Stimulated activated CD4-positive, alpha-beta T cell treated with anti-CD3 and anti-CD28 coated beads, Interleukin-4, amount 100 ng/mL, for 24 hours (primary cell): ENCODE data around the gene BCL7C.
A peak's percentile ranks its signal among the peaks of the same experiment; 100 is the strongest.
"Not testable (repeated sequence)": the region's sequence is repeated elsewhere in the genome, so short reads cannot be mapped to it uniquely, and the experiment has no call there.

Experiments
- DNase-seq: peaks from one replicate; pipeline ENCODE4 v3.0.0-alpha.2; 2020

The BCL7C gene

DNA sequence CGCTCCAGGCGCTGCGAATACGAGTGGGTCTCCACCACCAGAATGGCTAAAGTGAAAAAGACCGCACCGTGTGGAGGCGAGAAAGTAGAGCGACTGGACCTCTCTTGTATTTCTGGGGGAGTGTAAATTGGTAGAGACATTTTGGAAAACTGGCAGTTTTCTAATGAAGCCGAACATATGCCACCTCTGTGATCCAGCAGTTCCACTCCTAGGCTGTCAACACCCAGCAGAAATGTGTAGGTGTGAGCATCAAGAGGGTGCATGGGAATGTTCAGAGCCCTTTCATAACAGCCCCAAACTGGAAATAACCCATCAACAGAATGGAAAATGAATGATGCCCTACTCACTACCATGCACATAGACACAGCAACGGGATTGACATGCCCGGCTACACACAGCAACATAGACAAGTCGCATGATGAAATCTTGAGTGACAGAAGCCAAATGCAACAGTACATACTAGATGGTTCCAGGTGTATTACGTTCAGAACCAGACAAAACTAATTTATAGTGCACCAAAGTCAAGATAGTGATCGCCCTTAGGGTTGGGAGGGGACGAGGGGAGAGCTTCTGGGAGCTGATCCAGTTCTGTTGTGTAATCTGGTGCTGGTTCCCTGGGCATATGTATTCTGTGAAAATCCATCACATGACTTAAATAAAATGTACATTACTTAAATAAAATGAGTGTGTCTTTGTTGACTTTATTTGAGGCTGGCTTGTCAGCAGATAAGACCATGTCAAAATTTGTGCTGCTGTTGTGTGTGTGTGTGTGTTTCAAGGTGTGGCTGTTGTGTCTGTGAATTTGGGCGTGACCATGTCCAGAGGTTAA lies 877 bp upstream of the BCL7C start:
- DNase-seq: no peak

DNA sequence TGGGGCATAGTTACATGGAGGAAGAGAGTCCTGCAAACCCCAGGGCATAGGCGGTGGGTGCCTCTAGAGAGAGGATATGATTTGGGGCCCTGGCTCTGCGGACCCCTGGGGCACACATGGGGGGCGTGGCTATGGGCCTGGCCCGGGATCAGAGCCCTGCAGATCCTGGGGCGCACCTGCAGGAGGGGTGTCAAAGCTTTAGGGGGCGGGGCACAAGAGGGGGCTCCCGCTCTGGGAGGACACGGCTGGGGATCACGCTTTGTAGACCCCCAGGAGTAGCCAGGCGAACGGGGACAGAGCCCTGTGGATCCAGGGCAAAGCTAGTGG lies 497 bp downstream of the BCL7C start:
- no peak for DNase-seq

DNA sequence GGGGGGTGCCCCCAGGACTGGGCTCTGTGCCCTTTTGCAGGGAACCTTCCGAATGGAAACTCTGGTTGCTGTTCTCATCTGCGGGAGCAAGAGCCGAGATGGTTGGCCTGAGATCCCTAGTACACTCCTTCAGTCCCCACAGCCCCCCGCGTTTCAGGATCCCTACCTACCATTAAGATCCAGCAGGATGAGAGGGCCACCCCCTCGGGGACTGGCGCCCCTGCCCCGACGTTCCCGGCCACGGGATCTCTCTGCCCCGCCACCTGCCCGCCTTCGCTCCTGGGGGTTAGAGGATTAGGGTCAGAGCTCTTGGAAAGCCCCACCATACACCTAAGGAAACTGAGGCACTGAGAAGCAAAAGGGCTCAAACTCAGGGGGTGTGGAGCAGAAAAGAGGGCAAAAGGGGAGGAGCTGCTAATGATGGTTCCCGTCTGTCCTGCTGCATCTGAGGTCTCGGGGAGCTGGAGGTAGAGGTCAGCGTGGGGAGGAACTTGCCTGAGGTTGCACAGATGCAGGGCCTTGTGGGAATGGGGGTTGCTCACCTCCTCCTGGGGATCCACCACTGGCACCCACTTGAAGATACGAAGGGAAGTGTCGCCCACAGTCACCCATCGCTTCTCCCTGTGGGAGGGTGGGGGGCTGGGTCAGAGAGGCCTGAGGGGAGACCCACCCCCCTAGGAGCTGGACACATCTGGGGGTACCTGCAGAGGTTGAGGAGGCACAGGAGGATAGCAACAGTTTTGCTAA lies 1.0 kb downstream of the BCL7C start:
- no peak for DNase-seq

DNA sequence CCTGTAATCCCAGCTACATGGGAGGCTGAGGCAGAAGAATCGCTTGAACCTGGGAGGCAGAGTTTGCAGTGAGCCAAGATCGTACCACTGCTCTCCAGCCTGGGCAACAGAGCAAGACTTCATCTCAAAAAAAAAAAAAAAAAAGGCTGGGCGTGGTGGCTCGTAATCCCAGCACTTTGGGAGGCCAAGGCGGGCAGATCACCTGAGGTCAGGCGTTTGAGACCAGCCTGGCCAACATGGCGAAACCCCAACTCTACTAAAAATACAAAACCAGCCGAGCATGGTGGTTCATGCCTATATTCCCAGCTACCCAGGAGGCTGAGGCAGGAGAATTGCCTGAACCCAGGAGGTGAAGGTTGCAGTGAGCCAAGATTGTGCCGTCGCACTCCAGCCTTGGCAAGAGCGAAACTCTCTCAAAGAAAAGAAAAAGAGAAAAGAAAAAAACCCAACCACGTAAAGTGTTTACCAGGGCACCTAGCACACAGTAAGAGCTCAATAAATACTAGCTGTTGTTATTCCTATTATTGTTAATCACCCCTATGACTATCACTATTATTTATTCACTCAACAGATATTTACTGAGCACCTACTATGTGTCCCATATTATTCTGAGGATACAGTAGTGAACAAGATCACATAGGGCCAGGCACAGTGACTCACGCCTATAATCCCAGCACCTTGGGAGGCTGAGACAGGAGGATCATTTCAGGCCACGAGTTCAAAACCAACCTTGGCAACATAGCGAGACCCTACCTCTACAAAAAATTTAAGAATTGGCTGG lies 2.6 kb downstream of the BCL7C start:
- DNase-seq: not testable (repeated sequence)

DNA sequence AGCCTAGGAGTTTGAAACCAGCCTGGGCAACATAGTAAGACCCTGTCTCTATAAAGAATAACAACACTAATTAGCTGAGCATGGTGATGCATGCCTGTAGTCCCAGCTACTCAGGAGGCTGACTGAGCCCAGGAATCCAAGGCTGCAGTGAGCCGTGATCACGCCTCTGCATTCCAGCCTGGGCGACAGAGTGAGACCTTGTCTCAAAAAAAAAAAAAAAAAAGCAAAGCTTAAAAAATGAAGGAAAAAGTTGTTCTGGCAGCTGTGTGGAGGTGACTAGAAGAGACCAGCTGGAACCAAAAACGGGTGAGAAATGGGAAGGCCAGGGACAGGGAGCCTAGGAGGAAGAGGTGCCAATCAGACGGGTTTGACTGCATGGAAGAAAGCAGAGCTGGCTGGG lies 4.2 kb downstream of the BCL7C start:
- DNase-seq: no peak

DNA sequence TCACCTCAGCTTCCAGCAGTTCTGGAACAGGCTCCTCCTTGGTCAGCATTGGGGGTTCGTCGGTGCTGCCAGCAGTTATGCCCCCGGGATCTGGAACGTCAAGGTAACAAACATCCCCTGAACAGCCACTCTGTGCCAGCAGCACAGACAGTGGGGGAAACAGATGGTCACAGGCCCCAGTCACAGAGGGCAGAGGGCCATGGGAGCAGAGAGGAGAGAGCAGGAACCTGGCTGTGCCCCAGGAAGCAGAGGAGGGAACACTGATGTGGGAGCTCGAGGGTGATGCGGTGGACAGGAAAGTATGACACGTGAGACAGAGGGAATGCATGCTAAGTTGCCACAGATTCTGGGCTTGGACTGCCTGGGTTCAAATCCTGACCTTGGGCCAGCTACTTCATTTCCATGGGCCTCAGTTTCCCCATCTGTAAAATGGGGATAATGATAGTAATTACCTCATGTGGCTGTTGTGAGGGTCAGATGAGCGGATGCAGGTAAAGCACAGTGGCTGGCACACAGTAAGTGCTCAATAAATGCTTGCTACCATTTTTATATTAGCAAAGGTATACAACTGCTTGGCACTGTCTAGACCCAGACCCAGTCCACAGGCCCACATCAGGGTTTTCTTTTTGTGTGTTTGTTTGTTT lies 4.9 kb downstream of the BCL7C start:
- DNase-seq: no peak

DNA sequence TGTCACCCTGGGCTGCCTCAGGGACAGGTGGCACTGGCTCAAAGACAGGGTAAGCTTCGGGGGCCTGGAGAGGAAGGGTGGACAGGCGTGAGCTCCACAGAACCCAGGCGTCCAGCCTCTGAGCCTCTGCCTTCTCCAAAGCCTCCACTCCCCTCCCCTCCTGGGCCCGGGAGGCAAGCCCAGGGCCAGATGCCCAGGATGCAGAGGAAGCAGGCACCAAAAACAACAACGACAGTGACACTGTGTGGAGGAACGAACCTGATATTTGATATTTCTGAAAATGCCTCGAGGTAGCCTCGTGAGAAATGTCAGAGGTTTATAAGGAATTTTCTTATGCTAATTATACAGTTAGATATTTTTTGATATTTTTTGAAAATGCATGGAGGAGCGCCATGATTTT lies 6.0 kb downstream of the BCL7C start:
- no peak for DNase-seq

DNA sequence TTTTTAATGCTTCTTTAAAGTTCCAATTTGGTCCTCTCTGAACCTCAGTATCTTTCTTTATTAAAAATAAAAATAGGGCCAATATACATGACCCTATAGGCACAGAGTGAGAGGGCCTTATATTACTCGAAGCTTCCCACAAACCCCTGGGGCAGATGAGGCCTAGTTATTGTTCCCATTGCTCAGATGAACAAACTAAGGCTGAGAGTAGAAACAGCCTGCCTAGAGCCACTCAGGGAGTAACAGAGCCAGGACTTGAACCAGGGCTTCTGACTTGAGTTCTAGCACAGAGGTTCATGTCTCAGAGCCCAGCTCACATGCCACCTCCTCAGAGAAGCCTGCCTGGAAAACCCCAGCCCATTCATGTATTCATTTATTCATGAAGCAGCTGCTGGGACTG lies 7.7 kb downstream of the BCL7C start:
- no peak for DNase-seq

DNA sequence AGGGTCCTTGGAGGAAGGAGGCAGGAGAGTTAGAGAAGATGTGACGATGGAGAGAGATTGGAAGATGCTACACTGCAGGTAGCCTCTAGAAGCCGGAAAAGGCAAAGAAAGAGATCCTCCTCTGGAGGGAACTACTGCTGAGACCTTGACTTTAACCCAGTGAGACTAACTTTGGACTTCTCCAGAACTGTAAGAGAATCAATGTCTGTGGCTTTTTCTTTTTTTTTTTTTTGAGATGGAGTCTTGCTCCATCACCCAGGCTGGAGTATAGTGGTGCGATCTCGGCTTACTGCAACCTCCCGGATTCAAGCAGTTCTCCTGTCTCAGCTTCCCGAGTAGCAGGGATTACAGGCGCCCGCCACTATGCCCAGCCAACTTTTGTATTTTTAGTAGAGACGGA lies 8.7 kb downstream of the BCL7C start:
- DNase-seq: no peak

DNA sequence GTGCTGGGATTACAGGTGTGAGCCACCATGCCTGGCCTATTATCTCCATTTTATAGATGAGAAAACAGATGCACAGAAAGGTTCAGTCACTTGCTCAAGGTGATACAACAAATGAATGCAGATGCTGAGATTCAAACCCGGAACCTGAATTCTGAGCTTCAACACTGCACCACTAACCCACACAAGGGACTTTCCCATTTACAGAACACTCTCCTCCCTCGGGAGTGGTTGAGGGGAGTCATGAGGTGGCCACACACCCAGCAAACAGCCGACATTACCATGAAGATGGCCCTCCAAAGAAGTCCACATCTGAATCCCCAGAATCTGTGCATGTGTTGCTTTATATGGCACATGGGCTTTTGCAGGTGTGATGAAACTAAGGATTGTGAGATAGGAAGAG lies 9.1 kb downstream of the BCL7C start:
- DNase-seq: no peak

DNA sequence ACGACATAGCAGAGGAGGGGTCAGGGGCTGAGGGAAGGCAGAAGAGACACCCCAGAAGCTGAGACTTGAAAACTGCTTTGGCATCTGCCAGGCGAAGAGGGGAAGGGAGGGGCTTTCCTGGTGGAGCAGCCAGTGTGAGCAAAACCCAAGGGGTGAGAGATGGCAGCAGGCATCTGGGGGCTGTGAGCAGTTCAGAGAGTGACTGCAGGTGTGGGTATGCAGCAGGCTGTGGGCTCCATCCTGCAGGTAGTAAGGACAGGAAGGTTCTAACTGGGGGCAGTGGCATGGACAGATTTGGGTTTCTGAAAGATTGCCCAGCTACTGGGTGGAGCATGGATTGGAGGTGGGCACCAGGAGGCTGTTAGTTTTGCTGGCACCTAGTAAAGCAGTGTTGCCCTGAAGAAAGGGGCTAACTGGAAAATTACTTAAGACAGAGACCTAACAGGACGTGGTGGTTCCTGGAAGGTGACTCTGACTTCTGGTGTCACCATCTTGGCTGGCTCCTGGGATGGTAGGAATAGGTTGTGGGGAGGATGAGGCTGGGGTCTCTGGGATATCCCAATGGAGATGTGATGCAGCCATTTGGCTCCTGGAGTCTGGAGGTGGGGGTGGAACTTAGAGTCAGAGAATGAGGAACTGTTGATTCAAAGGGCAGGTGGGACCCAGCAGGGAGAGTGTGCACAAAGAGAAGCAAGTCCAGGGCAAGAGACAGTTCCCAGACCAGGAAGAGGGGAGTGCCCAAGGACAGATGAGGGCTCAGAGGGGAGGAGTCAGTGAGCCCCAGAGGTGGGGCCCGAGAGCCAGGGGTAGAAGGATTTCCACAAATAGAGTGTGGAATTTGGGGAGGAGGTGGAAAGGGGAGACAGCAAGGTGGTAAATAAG lies 11.2 kb downstream of the BCL7C start:
- no peak for DNase-seq

DNA sequence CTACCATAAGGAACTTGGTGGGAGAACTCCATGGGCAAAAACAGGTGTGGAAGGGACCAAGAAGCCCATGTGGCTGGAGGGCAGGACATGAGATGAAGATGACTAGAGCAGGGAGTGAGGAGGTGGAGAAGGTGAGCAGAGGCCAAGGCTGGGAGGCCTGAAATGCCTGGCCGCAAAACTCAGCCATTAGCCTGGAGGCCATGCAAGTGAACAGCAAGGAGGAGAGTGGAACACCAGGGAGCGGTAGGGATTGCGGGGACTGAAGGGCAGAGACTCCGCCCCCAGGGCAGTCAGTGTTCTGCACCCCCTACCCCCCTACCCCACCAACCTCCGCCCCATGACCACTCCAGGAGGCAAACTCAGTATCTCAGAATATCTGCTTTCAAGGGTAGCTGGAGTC lies 17.0 kb downstream of the BCL7C start:
- DNase-seq: no peak

DNA sequence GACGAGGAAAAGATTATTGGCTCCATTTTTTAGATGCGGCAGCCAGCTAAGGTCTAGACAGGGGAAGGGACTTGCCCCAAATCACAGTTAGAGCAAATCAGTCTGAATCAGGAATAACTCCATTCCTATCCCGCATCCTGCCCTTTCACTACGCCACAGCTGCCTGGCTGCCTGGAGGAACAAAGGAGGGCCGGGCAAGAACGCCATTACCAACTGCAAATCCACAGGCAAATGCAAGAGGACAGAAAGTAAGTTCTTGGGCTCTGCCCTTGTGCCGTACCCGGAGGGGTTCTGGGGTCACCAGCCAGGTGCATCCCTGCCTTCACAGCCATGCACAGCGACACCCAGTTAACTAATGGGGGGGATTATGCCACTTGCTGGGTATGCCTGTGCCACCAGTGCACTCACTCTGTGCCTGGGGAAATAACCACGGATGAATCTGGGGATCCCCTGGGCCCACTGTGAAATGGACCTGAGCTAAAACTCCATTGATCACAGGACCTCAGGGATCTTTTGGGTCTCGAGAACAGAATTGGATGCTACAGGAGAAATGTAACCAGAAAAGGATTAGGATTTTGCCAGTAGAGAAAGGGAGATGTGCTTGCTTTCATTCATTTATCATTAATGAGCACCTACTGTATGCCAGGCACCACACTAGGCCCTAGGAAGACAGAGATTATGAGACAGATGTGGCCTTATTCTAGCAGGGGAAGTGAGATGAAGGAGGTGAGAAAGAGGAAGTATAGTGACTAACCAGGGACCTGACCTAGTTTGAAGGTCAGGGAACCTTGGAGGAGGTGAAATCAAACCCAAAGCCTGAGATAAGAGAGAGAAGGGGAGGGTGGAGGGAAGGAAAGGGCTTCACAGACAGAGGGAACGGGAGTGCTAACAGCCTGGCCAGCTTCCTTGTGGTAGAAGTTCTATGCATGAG lies 17.7 kb downstream of the BCL7C start:
- peak; percentile 29 for DNase-seq

DNA sequence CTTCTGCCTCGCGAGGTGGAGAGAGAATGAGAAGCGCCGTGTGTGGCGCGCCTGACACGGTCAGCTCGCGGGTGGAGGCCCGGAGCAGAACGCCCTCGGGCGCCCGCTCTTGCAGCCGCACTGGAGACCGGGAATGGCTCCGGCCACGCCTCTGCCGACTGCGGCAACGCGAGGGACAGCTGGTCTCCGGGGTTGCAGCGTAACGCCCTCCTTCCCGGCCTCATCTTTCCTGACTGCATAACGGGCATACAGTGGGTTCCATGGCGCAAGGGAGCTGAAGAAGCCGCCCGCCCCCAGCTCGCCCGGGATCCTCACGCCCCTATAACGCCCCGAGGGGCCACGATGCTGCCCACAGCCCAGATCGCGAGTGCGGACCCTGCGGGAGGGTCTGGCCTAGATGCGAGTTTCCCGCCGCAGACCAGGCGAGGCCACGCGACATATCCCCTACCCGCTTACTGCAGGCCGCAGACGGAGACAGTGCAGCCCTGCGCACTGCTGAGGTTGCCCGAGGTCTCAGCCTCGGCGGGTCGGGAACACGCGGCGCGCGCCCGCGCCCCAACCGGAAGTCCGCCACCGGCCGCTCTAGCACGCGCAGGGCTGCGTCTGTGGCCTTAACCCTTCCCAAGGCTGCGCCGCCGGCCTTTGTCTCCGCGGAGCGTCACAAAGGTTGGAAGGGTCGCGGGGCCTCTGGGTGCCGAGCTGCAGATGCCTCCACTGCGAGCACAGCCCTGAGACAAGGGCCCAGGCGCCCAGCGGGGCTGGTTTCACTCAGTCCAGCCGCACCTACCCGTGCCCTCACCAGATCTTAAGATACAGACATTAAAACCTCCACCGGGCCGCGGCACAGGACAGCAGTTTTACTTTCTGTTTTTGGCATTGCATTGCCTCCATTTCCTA lies 18.8 kb downstream of the BCL7C start:
- peak; percentile 89 for DNase-seq

DNA sequence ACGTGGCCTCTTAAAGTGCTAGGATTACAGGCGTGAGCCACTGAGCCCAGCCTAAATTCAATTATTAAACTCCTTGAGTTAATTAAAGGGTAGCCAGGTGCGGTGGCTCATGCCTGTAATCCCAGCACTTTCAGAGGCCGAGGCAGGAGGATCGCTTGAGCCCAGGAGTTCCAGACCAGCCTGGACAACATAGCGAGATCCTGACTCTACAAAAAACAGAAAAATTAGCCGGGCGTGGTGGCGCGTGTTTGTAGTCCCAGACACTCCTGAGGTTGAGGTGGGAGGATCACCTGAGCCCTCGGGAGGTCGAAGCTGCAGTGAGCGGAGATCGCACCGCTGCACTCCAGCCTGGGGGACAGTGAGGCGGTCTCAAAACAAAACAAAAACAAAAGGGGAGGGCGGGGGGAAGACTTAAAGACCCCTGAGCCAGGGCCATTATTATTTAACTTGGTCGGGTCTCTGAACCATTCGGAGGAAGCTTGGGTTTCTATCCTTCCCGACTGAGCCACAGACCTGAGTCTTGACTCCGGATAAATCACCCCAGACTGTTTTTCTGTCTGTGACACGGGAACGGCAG lies 19.5 kb downstream of the BCL7C start:
- DNase-seq: no peak

DNA sequence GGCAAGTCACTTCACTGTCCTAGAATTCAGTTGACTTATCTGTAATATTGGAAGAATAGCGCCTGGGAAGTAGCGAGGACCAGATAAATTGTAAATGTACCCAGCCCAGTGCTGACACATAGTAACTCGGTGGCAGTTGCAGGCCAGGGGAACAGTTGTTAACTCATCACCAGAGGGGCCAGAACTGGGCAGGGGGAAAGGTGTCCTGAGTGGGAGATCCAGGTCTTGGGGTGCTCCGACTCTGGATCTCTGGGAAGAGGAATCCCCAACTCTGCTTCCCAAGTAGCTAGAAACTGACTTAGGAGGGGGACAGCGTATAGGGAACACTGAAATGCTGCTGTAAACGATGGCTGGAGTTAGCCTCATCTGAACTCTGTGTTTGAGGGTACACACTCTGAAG lies 23.0 kb downstream of the BCL7C start:
- no peak for DNase-seq

DNA sequence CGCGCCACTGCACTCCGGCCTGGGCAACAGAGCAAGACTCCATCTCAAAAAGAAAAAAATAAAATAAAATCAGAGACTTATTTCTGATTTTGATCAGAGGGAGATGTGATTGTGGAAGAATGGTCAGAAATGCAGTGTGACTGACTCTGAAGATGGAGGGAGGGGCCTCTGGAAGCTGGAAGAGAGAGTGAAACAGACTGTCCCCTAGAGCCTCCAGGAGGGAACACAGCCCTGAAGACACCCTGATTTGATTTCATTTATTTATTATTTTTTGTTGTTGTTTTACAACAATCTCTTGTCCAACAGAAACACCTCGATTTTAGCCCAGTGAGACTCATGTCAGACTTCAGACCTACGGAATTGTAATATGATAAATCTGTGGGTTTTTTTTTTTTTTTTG lies 26.1 kb downstream of the BCL7C start:
- DNase-seq: no peak

DNA sequence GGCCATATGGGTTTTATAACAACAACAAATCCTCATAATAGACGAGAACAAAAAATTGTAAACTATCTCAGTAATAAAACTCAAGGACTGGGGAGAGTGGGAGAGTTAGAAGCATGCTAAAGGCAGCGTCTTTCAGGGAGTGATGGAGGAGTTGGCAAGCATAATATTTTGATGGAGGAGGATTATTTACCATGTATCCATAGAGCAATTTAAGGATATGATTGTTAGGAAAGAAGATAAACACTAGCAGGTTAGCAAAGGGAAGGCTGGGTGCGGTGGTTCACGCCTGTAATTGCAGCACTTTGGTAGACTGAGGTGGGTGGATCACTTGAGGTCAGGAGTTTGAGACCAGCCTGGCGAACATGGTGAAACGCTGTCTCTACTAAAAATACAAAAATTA lies 27.8 kb downstream of the BCL7C start:
- no peak for DNase-seq

DNA sequence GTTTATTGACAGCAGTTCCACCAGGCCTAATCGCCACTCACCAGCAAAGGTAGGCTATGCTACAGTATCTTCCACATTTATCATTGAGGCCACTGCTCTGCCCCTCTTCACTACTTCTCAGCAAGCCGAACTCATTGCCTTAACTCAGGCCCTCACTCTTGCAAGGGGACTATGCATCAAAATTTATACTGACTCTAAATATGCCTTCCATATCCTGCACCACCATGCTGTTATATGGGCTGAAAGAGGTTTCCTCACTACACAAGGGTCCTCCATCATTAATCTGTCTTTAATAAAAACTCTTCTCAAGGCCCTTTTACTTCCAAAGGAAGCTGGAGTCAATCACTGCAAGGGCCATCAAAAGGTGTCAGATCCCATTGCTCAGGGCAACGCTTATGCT lies 30.7 kb downstream of the BCL7C start:
- DNase-seq: not testable (repeated sequence)

DNA sequence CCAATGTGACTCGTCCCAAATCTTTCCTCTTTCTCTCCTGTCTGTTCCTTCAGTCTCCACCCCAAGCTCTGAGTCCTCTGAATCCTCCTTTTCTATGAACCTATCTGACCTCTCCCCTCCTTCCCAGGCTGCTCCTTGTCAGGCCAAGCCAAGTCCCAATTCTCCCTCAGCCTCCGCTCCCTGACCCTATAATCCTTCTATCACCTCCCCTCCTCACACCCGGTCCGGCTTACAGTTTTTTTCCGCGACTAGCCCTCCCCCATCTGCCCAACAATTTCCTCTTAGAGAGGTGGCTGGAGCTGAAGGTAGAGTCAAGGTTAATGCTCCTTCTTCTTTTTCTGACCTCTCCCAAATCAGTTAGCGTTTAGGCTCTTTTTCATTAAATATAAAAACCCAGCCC lies 33.1 kb downstream of the BCL7C start:
- DNase-seq: not testable (repeated sequence)
